Vagina (tissue), 2 donors: ENCODE measurements around the gene POC1A. TPM values are rescaled to one million over a fixed set of nuclear protein-coding genes. Genes with fewer than 3 reads are reported as not detected.

ENCODE experiments used
- DNase-seq, 2 donors: peaks; one replicate each; pipeline ENCODE4 v3.0.0-alpha.2; 2017; ENCODE audit errors: extremely low spot score in 2 of 2
- H3K27ac ChIP-seq: fragments of 200-600 bp; sonication (generic); one replicate; pipeline ENCODE4 v1.5.1; 2019
- H3K27me3 ChIP-seq: fragments of 200-600 bp; sonication (generic); one replicate; pipeline ENCODE4 v1.5.1; 2019
- H3K36me3 ChIP-seq, 2 donors: fragments of 200-600 bp; sonication (generic); one replicate each; pipeline ENCODE4 v1.5.1; 2017 to 2019
- H3K4me1 ChIP-seq: fragments of 200-600 bp; sonication (generic); one replicate; pipeline ENCODE4 v1.5.1; 2019
- H3K4me3 ChIP-seq, 2 donors: fragments of 200-600 bp; sonication (generic); 1 replicate in 1 of 2; 2 replicates in 1 of 2; pipeline ENCODE4 v1.5.1; 2016 to 2019
- H3K9me3 ChIP-seq: fragments of 200-600 bp; sonication (generic); one replicate; pipeline ENCODE4 v1.5.1; 2019
- CTCF ChIP-seq, 3 experiments: fragments of 450-650 bp in 2 of 3; fragments of 200-600 bp in 1 of 3; sonication (generic) in 1 of 3; IDR thresholded peaks; one replicate each; pipeline ENCODE4 v1.5.1; 2017 to 2019; ENCODE audit warnings: antibody characterized with exemption in 3 of 3, mild to moderate bottlenecking in 2 of 3, moderate library complexity in 2 of 3
- POLR2A ChIP-seq, 2 donors: fragments of 450-650 bp; IDR thresholded peaks; one replicate each; pipeline ENCODE4 v1.6.1; 2017; ENCODE audit warnings: antibody characterized with exemption in 2 of 2, mild to moderate bottlenecking in 2 of 2, moderate library complexity in 2 of 2
- POLR2AphosphoS5 ChIP-seq, 2 donors: sonication (generic); formaldehyde crosslinking; IDR thresholded peaks; one replicate each; pipeline ENCODE4 v1.9.0; 2017; ENCODE audit warnings: antibody characterized with exemption in 2 of 2, mild to moderate bottlenecking in 2 of 2, low read depth in 1 of 2; ENCODE audit not compliant: insufficient read depth in 1 of 2
- intact Hi-C: fragments of 100-400 bp; cut with DNase I; formaldehyde crosslinking; loops from one replicate; pipeline ENCODE4 v1.15.1; 2023
- total RNA-seq: library from RNA; depleted of rRNA; stranded (reverse); fragments of >200 nt; gene quantifications from one replicate; pipeline ENCODE4 v1.2.3, GENCODE V29; 2016

Gene POC1A
- total RNA-seq, 1 donor from 2014 or later, result 0.74 TPM

- TF ChIP-seq CTCF (IDR thresholded peaks at IDR 0.05), result no peak
- peak in 1 of 2 donors; percentile 48 for TF ChIP-seq POLR2AphosphoS5 (IDR thresholded peaks at IDR 0.05; ENCODE audit: insufficient read depth in 1 of 2, low read depth in 1 of 2)
- Histone ChIP-seq H3K27me3 (no peaks in the 10 kb centered on the region), H3K9me3 (no peaks in the 10 kb centered on the region), H3K36me3 (no peaks in the 10 kb centered on the region), H3K27ac (peak overlapping the region; percentile 1), H3K4me3 (no peak overlapping the region), H3K4me1 (peaks cover 28% of the 10 kb centered on the region)
- DNase-seq, result no peak
- intact Hi-C loops, result no loop called here
Observed at GRCh38 chr3:52190294-52191074, 36.3 kb upstream of the POC1A start.

DNA sequence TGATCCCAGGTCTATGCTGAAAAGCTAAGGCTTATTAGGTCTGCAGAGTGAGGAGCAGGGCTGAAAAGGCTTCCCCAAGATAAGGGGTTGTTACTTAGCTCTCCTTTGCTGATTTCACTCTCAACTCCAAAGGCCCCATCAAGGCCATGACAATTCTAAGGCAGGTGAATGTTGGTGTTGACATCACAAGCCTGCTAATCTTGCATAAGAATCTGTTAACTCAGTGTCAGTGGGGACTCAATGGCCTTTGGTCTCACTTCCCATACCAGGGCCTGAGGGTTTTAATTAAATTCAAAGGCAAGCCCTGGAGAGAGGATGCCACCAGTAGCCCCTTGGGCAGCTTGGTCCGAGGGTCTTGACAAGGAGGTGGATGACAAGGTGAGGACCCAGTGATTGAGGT is 34.3 kb upstream of the POC1A start:
- TF ChIP-seq POLR2A (IDR thresholded peaks at IDR 0.05), result no peak
- no peak for TF ChIP-seq POLR2AphosphoS5 (IDR thresholded peaks at IDR 0.05; ENCODE audit: insufficient read depth in 1 of 2, low read depth in 1 of 2)
- no peak for TF ChIP-seq CTCF (IDR thresholded peaks at IDR 0.05)
- H3K27me3 ChIP-seq, result no peaks in the 10 kb centered on the region
- no peak overlapping the region for H3K4me3 ChIP-seq
- no peaks in the 10 kb centered on the region for H3K36me3 ChIP-seq
- H3K9me3 ChIP-seq, result no peaks in the 10 kb centered on the region
- no peak for DNase-seq
- intact Hi-C loops, result no loop called here
- H3K27ac ChIP-seq, result no peak overlapping the region
- peaks cover 19% of the 10 kb centered on the region for H3K4me1 ChIP-seq

GRCh38 chr3:52186729-52187128 is 32.5 kb upstream of the POC1A start:
- Histone ChIP-seq H3K27ac (no peak overlapping the region), H3K4me1 (peaks cover 19% of the 10 kb centered on the region), H3K27me3 (no peaks in the 10 kb centered on the region), H3K4me3 (no peak overlapping the region), H3K9me3 (no peaks in the 10 kb centered on the region), H3K36me3 (no peaks in the 10 kb centered on the region)
- peak in 1 of 2 donors; percentile 81 for DNase-seq
- intact Hi-C loops, result no loop called here
- no peak for TF ChIP-seq POLR2A (IDR thresholded peaks at IDR 0.05)
- no peak for TF ChIP-seq CTCF (IDR thresholded peaks at IDR 0.05)
- TF ChIP-seq POLR2AphosphoS5 (IDR thresholded peaks at IDR 0.05; ENCODE audit: insufficient read depth in 1 of 2, low read depth in 1 of 2), result no peak

GRCh38 chr3:52185837-52186236 is 31.6 kb upstream of the POC1A start:
- Histone ChIP-seq H3K4me1 (peaks cover 13% of the 10 kb centered on the region), H3K4me3 (no peak overlapping the region), H3K27me3 (no peaks in the 10 kb centered on the region), H3K36me3 (no peaks in the 10 kb centered on the region), H3K9me3 (no peaks in the 10 kb centered on the region), H3K27ac (no peak overlapping the region)
- no peak for DNase-seq
- TF ChIP-seq POLR2AphosphoS5 (IDR thresholded peaks at IDR 0.05; ENCODE audit: insufficient read depth in 1 of 2, low read depth in 1 of 2) (no peak), POLR2A (IDR thresholded peaks at IDR 0.05) (no peak), CTCF (IDR thresholded peaks at IDR 0.05) (no peak)
- intact Hi-C loops, result no loop called here

- peaks cover 7% of the 10 kb centered on the region for H3K4me1 ChIP-seq
- no peak for TF ChIP-seq CTCF (IDR thresholded peaks at IDR 0.05)
- no peak for TF ChIP-seq POLR2AphosphoS5 (IDR thresholded peaks at IDR 0.05; ENCODE audit: insufficient read depth in 1 of 2, low read depth in 1 of 2)
- no peak for TF ChIP-seq POLR2A (IDR thresholded peaks at IDR 0.05)
- H3K27ac ChIP-seq, result no peak overlapping the region
- no peaks in the 10 kb centered on the region for H3K9me3 ChIP-seq
- intact Hi-C loops, result no loop called here
- H3K27me3 ChIP-seq, result no peaks in the 10 kb centered on the region
- H3K36me3 ChIP-seq, result no peaks in the 10 kb centered on the region
- DNase-seq, result no peak
- H3K4me3 ChIP-seq, result no peak overlapping the region
Observed at GRCh38 chr3:52185311-52185710, 31.1 kb upstream of the POC1A start.
